Measurements from ENCODE around the gene ERP44.

DNA sequence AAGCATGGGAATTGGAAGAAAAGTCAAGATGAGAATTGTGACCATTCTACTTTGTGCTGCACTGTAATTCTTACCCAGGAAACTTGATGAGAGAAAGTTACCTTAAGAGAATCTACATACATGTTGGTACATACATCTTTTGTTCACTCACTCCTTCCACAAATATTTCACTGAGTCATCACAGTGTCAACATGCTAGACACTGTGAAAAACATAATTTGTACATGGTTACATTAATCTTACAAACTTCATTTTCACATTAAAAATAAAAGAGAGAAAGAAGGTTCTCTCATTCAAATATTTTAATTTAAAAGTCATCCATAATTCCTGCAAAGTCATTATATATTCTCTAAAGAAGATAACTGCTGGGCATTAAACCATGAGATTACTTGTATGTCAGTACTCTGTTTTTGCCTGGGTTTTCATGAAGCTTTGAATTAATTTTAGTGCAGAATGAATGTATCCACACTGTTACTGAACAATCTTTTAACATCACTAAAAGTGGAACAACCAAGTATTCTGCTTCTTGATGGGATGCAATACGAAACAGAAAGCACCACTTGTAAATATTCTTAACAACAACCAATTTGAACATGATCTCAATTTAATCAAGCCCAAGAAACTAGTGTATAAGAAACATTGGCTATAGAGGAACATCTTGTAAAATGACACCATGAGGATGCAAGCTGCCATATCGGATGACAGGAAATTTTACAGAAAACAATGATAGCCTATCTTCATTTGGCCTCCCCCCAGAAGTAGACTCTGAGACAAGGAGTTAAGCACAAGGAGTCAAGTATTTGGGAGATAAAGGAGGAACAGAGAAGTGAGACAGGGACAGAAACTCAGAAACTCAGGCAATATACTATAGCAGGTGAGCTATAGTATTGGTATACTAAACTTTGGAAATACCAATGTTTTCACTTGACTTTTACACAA, 28.4 kb downstream of the ERP44 start:
- TF ChIP-seq POLR2A (IDR thresholded peaks at IDR 0.05) (no peak), CTCF (IDR thresholded peaks at IDR 0.05 in 4 of 5, conservative IDR thresholded peaks at IDR 0.05 in 1 of 5) (no peak)
